PFSK-1 (cell line): ENCODE measurements around the gene FAM3C.

Source experiments
- POLR2AphosphoS5 ChIP-seq: IDR thresholded peaks from 2 replicates; pipeline ENCODE4 v1.6.1; 2012; ENCODE audit warnings: low read depth, mild to moderate bottlenecking, control low read depth, low read length, moderate library complexity
- SIN3A ChIP-seq: IDR thresholded peaks from 2 replicates; pipeline ENCODE4 v1.6.1; 2012; ENCODE audit warnings: mild to moderate bottlenecking, low read length, moderate library complexity, borderline replicate concordance; ENCODE audit not compliant: insufficient read depth
- TAF1 ChIP-seq: IDR thresholded peaks from 2 replicates; pipeline ENCODE4 v1.6.1; 2012; ENCODE audit warnings: low read length, control low read depth, borderline replicate concordance; ENCODE audit not compliant: insufficient read depth
- TF ChIP-seq, protein P1 (sequence below), 2 experiments: IDR thresholded peaks; 2 replicates each; pipeline versions ENCODE4 v1.6.1 to v1.8.0; 2011 to 2012; ENCODE audit warnings: low read depth in 2 of 2, low read length in 2 of 2, control low read depth in 1 of 2, inconsistent platforms in 1 of 2, mild to moderate bottlenecking in 1 of 2, moderate library complexity in 1 of 2; ENCODE audit not compliant: insufficient read depth in 1 of 2

GRCh38 chr7:121410829-121411596 lies 14.9 kb upstream of the FAM3C start:
- TF ChIP-seq POLR2AphosphoS5 (no peak), SIN3A (no peak), TAF1 (no peak)
- TF ChIP-seq, protein P1, sequence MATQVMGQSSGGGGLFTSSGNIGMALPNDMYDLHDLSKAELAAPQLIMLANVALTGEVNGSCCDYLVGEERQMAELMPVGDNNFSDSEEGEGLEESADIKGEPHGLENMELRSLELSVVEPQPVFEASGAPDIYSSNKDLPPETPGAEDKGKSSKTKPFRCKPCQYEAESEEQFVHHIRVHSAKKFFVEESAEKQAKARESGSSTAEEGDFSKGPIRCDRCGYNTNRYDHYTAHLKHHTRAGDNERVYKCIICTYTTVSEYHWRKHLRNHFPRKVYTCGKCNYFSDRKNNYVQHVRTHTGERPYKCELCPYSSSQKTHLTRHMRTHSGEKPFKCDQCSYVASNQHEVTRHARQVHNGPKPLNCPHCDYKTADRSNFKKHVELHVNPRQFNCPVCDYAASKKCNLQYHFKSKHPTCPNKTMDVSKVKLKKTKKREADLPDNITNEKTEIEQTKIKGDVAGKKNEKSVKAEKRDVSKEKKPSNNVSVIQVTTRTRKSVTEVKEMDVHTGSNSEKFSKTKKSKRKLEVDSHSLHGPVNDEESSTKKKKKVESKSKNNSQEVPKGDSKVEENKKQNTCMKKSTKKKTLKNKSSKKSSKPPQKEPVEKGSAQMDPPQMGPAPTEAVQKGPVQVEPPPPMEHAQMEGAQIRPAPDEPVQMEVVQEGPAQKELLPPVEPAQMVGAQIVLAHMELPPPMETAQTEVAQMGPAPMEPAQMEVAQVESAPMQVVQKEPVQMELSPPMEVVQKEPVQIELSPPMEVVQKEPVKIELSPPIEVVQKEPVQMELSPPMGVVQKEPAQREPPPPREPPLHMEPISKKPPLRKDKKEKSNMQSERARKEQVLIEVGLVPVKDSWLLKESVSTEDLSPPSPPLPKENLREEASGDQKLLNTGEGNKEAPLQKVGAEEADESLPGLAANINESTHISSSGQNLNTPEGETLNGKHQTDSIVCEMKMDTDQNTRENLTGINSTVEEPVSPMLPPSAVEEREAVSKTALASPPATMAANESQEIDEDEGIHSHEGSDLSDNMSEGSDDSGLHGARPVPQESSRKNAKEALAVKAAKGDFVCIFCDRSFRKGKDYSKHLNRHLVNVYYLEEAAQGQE (IDR thresholded peaks at IDR 0.05; ENCODE audit: insufficient read depth in 1 of 2, low read depth in 2 of 2, low read length in 2 of 2), result no peak
